ENCODE results near the gene MTERF4.

MTERF4 gene

DNA sequence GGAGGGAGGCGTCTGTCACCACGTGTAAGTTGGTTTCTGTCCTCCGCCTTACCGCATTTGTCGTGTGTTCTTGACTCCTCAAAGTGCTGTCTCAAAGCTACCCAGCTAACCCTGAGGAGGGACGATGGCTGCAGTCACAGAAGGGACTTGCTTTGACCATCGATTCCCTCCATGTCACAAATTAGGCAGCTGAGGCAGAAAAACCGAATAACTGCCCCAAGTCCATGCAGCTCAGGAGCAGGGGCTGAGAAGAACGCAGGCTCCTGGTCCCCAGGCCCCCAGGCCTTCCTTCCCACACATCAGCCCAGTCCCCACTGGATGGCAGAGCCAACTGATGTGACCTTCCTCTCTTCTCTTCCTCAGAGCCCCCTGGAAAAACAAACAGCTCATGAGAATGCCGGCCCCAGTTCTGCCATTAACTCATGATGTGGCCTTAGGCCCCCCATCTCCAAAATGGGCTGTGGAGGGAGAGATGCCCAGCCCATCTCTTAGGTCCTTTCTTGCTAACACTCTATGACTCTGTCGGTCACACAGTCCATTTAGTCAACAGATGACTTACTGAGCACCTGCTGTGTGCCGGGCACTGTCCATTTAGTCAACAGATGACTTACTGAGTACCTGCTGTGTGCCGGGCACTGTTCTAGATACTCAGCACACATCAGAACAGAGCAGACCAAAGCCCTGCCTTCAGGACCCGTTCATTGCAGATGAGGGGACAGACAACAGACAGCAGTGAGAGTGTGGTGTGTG lies 19.6 kb downstream of the MTERF4 start:
- no peak overlapping the region for H3K4me3 ChIP-seq (replicated peaks; ENCODE audit: insufficient read depth, low read length)
- no peak overlapping the region for H3K27ac ChIP-seq (replicated peaks)
- no peak for DNase-seq (ENCODE audit: low read depth in 1 of 2, low spot score in 1 of 2)
- TF ChIP-seq, protein P1, sequence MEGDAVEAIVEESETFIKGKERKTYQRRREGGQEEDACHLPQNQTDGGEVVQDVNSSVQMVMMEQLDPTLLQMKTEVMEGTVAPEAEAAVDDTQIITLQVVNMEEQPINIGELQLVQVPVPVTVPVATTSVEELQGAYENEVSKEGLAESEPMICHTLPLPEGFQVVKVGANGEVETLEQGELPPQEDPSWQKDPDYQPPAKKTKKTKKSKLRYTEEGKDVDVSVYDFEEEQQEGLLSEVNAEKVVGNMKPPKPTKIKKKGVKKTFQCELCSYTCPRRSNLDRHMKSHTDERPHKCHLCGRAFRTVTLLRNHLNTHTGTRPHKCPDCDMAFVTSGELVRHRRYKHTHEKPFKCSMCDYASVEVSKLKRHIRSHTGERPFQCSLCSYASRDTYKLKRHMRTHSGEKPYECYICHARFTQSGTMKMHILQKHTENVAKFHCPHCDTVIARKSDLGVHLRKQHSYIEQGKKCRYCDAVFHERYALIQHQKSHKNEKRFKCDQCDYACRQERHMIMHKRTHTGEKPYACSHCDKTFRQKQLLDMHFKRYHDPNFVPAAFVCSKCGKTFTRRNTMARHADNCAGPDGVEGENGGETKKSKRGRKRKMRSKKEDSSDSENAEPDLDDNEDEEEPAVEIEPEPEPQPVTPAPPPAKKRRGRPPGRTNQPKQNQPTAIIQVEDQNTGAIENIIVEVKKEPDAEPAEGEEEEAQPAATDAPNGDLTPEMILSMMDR (IDR thresholded peaks at IDR 0.05; ENCODE audit: insufficient read depth, low read length) = no peak
- TF ChIP-seq POLR2AphosphoS5 (IDR thresholded peaks at IDR 0.05; ENCODE audit: low read depth) (no peak), GABPA (IDR thresholded peaks at IDR 0.05; ENCODE audit: low read depth) (no peak), SPI1 (IDR thresholded peaks at IDR 0.05; ENCODE audit: borderline replicate concordance, low read depth) (no peak)
- TF ChIP-seq, protein P2, sequence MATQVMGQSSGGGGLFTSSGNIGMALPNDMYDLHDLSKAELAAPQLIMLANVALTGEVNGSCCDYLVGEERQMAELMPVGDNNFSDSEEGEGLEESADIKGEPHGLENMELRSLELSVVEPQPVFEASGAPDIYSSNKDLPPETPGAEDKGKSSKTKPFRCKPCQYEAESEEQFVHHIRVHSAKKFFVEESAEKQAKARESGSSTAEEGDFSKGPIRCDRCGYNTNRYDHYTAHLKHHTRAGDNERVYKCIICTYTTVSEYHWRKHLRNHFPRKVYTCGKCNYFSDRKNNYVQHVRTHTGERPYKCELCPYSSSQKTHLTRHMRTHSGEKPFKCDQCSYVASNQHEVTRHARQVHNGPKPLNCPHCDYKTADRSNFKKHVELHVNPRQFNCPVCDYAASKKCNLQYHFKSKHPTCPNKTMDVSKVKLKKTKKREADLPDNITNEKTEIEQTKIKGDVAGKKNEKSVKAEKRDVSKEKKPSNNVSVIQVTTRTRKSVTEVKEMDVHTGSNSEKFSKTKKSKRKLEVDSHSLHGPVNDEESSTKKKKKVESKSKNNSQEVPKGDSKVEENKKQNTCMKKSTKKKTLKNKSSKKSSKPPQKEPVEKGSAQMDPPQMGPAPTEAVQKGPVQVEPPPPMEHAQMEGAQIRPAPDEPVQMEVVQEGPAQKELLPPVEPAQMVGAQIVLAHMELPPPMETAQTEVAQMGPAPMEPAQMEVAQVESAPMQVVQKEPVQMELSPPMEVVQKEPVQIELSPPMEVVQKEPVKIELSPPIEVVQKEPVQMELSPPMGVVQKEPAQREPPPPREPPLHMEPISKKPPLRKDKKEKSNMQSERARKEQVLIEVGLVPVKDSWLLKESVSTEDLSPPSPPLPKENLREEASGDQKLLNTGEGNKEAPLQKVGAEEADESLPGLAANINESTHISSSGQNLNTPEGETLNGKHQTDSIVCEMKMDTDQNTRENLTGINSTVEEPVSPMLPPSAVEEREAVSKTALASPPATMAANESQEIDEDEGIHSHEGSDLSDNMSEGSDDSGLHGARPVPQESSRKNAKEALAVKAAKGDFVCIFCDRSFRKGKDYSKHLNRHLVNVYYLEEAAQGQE (IDR thresholded peaks at IDR 0.05; ENCODE audit: insufficient replicate concordance, low read depth) = no peak
- no peaks in the 10 kb centered on the region for H3K27me3 ChIP-seq (ENCODE audit: insufficient read depth, poor library complexity, severe bottlenecking)

DNA sequence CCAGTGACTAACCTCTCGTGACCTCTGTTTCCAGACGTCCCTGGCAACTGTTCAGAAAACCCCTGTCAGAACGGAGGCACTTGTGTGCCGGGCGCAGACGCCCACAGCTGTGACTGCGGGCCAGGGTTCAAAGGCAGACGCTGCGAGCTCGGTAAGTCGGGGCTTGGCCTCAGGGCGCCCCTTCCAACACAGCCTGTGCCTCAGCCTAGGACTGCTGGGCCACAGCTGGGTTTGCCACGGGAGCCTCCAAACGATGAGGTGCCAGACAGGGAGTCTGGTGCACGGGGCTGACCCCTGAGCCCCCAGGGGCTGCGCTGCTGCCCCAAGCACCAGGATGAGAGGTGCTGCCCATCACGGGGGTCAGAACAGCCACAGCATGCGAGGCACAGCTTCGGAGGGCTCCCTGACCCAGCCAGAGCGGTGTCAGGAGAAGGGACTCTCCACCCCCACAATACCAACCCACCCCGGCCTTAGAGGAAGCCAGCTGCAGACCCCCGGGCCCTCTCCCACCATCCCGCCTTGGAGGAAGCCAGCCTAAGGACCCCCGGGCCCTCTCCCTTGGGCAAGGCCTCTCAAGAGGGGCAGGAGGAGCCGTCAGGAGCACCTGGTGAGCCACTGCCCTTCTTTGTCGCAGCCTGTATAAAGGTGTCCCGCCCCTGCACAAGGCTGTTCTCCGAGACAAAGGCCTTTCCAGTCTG lies 20.3 kb downstream of the MTERF4 start:
- no peak for DNase-seq (ENCODE audit: low read depth in 1 of 2, low spot score in 1 of 2)
- Histone ChIP-seq H3K27me3 (ENCODE audit: insufficient read depth, poor library complexity, severe bottlenecking) (no peaks in the 10 kb centered on the region), H3K27ac (replicated peaks) (no peak overlapping the region), H3K4me3 (replicated peaks; ENCODE audit: insufficient read depth, low read length) (no peak overlapping the region)
- TF ChIP-seq SPI1 (IDR thresholded peaks at IDR 0.05; ENCODE audit: borderline replicate concordance, low read depth) = no peak
- TF ChIP-seq, protein P1 (IDR thresholded peaks at IDR 0.05; ENCODE audit: insufficient read depth, low read length) = no peak
- TF ChIP-seq GABPA (IDR thresholded peaks at IDR 0.05; ENCODE audit: low read depth) = no peak
- TF ChIP-seq POLR2AphosphoS5 (IDR thresholded peaks at IDR 0.05; ENCODE audit: low read depth) = no peak
- TF ChIP-seq, protein P2 (IDR thresholded peaks at IDR 0.05; ENCODE audit: insufficient replicate concordance, low read depth) = no peak

DNA sequence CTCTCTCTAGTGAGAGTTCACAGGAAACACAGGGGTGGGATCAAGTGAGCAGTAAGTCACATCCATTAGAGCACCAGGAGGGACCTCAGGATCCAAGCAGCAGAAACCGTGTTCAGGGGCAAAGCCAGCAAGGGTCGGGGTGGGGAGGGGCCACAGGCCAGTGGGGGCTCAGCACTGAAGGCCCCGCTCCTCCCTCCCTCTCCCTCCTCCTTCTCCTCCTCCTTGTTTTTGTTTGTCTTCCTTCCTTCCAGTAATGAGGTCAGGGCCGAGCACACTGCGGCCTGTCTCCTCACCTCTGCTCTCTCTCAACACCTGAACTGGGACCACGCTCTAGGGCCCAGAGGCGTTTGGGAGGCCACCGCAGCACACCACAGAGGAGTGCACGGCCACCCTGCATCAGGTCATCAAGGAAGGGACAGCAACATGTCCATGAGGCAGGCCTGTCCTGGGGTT lies 20.9 kb downstream of the MTERF4 start:
- TF ChIP-seq POLR2AphosphoS5 (IDR thresholded peaks at IDR 0.05; ENCODE audit: low read depth) (no peak), GABPA (IDR thresholded peaks at IDR 0.05; ENCODE audit: low read depth) (no peak), SPI1 (IDR thresholded peaks at IDR 0.05; ENCODE audit: borderline replicate concordance, low read depth) (no peak)
- TF ChIP-seq, protein P2 (IDR thresholded peaks at IDR 0.05; ENCODE audit: insufficient replicate concordance, low read depth) = no peak
- H3K4me3 ChIP-seq (replicated peaks; ENCODE audit: insufficient read depth, low read length) = no peak overlapping the region
- no peak for DNase-seq (ENCODE audit: low read depth in 1 of 2, low spot score in 1 of 2)
- no peak overlapping the region for H3K27ac ChIP-seq (replicated peaks)
- no peaks in the 10 kb centered on the region for H3K27me3 ChIP-seq (ENCODE audit: insufficient read depth, poor library complexity, severe bottlenecking)

All from HL-60 (cell line).